ENCODE measurements around the gene TIFAB.
A peak's percentile ranks its signal among the peaks of the same experiment; 100 is the strongest.

The TIFAB gene

DNA sequence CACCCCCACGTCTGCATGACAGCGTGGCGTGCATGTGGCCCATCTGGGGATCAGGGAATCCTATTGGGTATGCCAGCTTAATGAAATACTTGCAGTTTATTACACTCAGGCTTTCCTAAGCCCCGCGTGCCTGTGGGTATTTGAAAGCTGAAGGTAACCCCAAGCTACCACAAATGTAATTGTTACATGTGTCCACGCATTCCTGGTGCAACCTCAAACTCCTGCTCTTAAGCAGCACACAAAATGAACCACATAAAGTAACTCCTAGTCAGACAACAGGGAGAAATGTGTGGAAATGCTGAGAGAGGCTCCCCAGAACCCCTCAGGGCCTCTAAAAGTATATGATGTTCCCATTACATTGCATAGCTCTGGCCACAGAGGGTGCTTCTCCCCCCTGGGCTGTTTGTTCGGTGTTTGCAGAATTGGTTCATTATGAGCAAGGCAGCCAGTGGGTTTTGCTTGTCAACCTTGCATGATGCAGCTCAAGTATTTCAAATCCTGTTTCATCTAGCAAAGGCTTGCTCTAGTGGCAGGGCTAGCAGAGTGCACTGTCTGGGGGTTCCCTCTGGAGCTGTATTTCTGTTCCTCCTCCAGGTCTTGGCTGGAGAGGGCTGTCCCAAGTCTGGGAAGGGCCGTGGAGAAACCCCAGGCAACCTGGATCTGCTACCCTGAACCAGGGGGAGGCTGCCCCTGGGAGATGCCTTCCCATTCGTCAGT, 3.2 kb downstream of the TIFAB start:
- no peak overlapping the region for H3K27ac ChIP-seq (ENCODE audit: insufficient read depth in 1 of 2, low read depth in 1 of 2, low read length in 2 of 2, poor library complexity in 1 of 2, severe bottlenecking in 2 of 2)
- POLR2A ChIA-PET: no interaction called here
- peaks cover 0 to 52% (median 23%) of the 10 kb centered on the region in 4 experiments for H3K4me1 ChIP-seq (ENCODE audit: control extremely low read depth in 1 of 4, control insufficient read depth in 4 of 4, insufficient read depth in 4 of 4, low read length in 3 of 4)
- 100% methylated on average over 7 of the region's 9 CpGs for WGBS (ENCODE audit: insufficient coverage)
- CTCF ChIA-PET: interaction anchor here (0.6 to 17.8 kb wide), 6 partner anchors 9 to 100 kb away, joined by 3 to 307 read pairs (median 4); partner anchors contain the start of gene TIFAB
- H3K36me3 ChIP-seq (ENCODE audit: control insufficient read depth in 4 of 4, insufficient read depth in 4 of 4, low read length in 3 of 4): no peaks in the 10 kb centered on the region
- H3K4me3 ChIP-seq (ENCODE audit: control insufficient read depth in 1 of 7, extremely low read depth in 1 of 7, insufficient read depth in 4 of 7, low read depth in 2 of 7, low read length in 6 of 7): no peak overlapping the region
- no peaks in the 10 kb centered on the region for H3K27me3 ChIP-seq (replicated peaks in 2 of 5; ENCODE audit: control insufficient read depth in 4 of 5, insufficient read depth in 5 of 5, low read length in 4 of 5)
- no peak for DNase-seq
- no peaks in the 10 kb centered on the region for H3K9me3 ChIP-seq (ENCODE audit: control extremely low read depth in 1 of 5, control insufficient read depth in 4 of 5, insufficient read depth in 2 of 5, low read depth in 1 of 5, low read length in 4 of 5)

DNA sequence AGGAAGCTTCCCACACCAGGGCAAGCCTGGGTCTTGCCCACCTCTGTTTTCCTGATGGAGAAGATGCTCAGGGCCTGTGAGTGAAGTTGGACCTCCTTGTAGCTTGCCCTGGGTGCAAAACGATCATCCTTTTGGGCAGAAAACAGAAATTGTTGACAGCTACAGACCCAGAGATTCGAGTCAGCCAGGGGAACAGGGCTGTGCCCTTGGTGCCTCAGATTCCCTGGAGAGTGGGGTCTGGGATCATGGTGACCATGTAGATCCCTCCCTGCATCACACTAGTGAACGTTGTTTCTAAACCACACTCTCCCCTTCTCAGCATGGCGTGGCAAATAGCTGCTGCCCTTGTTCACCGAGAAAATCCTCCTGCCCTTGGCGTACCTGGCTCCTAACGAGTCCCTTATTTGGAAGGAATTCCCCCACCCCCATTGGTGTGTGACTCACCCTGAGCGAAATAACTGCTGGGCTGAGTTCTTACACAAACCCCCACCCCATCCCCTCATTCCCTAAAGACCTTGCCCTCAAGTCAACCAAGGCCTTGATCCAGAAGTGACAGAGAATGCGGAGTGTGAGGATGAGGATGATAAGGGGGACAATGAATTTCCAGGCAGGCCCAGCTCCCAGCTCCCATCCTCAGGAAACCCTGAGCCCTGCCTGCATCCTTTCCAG, 3.9 kb downstream of the TIFAB start:
- no peak for DNase-seq
- Histone ChIP-seq H3K27me3 (replicated peaks in 2 of 5; ENCODE audit: control insufficient read depth in 4 of 5, insufficient read depth in 5 of 5, low read length in 4 of 5) (no peaks in the 10 kb centered on the region), H3K27ac (ENCODE audit: insufficient read depth in 1 of 2, low read depth in 1 of 2, low read length in 2 of 2, poor library complexity in 1 of 2, severe bottlenecking in 2 of 2) (no peak overlapping the region), H3K9me3 (ENCODE audit: control extremely low read depth in 1 of 5, control insufficient read depth in 4 of 5, insufficient read depth in 2 of 5, low read depth in 1 of 5, low read length in 4 of 5) (no peaks in the 10 kb centered on the region), H3K4me1 (ENCODE audit: control extremely low read depth in 1 of 4, control insufficient read depth in 4 of 4, insufficient read depth in 4 of 4, low read length in 3 of 4) (peaks cover 0 to 58% (median 26%) of the 10 kb centered on the region in 4 experiments), H3K36me3 (ENCODE audit: control insufficient read depth in 4 of 4, insufficient read depth in 4 of 4, low read length in 3 of 4) (no peaks in the 10 kb centered on the region), H3K4me3 (ENCODE audit: control insufficient read depth in 1 of 7, extremely low read depth in 1 of 7, insufficient read depth in 4 of 7, low read depth in 2 of 7, low read length in 6 of 7) (no peak overlapping the region)
- ChIA-PET POLR2A (no interaction called here), CTCF (interaction anchor here (0.6 to 17.8 kb wide), 5 partner anchors 10 to 111 kb away, joined by 3 to 307 read pairs (median 4); partner anchors contain the start of gene TIFAB)
- 95% methylated on average over 7 of the region's 9 CpGs for WGBS (ENCODE audit: insufficient coverage)

DNA sequence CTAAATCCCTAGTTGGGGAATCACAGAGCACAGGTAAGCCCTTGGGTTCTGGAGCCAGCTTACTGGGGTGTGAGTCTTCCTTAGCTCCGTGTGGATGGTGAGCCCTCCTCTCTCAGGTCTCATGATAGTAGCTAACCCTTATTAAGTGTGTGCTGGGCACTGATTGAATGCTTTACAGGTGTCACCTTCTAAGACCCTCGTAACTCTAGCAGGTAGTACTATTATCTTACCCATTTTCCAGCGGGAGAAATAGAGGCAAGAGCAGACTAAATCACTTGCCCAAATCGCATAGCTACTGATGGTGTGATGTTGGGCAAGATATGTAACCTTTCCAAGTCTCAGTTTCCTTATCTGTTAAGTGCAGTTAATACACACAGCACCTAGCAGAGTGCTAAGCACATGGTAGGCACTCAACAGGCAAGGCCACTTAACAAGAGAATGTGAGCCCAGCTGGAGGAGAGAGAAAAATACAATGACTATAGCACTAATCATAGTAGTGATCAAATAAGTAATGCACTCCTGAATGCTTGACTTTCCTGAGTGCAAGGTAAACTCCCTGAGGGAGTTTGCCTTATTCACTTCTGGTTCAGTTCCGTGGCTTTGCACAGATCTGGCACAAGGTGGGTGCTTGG, 4.7 kb downstream of the TIFAB start, which contains the start of gene DCANP1:
TSS of gene DCANP1 (minus strand) at position 51 of the 632 bp plus-strand sequence. CDS start 240 bp downstream, outside the sequence.
- no peak within 1 kb of the TSS for H3K4me3 ChIP-seq (ENCODE audit: control insufficient read depth in 1 of 7, extremely low read depth in 1 of 7, insufficient read depth in 4 of 7, low read depth in 2 of 7, low read length in 6 of 7)
- no peaks in the 10 kb centered on the region for H3K9me3 ChIP-seq (ENCODE audit: control extremely low read depth in 1 of 5, control insufficient read depth in 4 of 5, insufficient read depth in 2 of 5, low read depth in 1 of 5, low read length in 4 of 5)
- CTCF ChIA-PET: interaction anchor here (1.5 to 17.8 kb wide), 7 partner anchors 9 to 112 kb away, joined by 4 to 307 read pairs (median 6); partner anchors contain the start of gene TIFAB
- no peaks in the 10 kb centered on the region for H3K27me3 ChIP-seq (replicated peaks in 2 of 5; ENCODE audit: control insufficient read depth in 4 of 5, insufficient read depth in 5 of 5, low read length in 4 of 5)
- H3K36me3 ChIP-seq (ENCODE audit: control insufficient read depth in 4 of 4, insufficient read depth in 4 of 4, low read length in 3 of 4): no peaks in the 10 kb centered on the region
- WGBS (ENCODE audit: insufficient coverage): 76% methylated on average over 2 of the region's 5 CpGs
- no peak within 1 kb of the TSS for H3K27ac ChIP-seq (ENCODE audit: insufficient read depth in 1 of 2, low read depth in 1 of 2, low read length in 2 of 2, poor library complexity in 1 of 2, severe bottlenecking in 2 of 2)
- H3K4me1 ChIP-seq (ENCODE audit: control extremely low read depth in 1 of 4, control insufficient read depth in 4 of 4, insufficient read depth in 4 of 4, low read length in 3 of 4): peaks cover 0 to 60% (median 32%) of the 10 kb centered on the region in 4 experiments
- POLR2A ChIA-PET: interaction anchor here (0.5 kb wide), 1 partner anchor 9 kb away, joined by 3 read pairs; no protein-coding TSS in a partner anchor
- no peak for DNase-seq

DNA sequence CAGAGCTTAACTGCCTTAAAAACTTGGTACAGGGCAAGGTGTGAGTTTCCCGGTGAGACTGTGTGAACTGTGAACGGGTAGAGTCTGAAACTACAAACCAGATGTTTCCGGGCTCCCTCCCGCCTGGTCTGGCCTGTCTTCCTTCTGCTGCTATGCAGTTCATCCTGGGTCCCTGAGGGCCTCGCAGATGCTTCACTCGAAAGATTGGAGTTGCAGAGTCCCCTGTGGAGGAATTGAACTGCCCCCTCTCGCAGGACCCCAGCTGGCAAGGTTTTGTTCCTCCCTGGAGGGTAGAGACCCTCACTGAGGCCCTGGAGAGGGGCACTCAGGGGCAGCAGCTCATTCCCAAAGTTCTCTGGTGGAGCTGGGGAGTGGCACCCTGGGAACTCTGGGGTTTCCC, 5.5 kb downstream of the TIFAB start:
- H3K9me3 ChIP-seq (ENCODE audit: control extremely low read depth in 1 of 5, control insufficient read depth in 4 of 5, insufficient read depth in 2 of 5, low read depth in 1 of 5, low read length in 4 of 5): no peaks in the 10 kb centered on the region
- POLR2A ChIA-PET: interaction anchor here (0.5 kb wide), 1 partner anchor 10 kb away, joined by 3 read pairs; no protein-coding TSS in a partner anchor
- H3K4me1 ChIP-seq (ENCODE audit: control extremely low read depth in 1 of 4, control insufficient read depth in 4 of 4, insufficient read depth in 4 of 4, low read length in 3 of 4): peaks cover 0 to 60% (median 38%) of the 10 kb centered on the region in 4 experiments
- 93% methylated on average over 7 of the region's 7 CpGs for WGBS (ENCODE audit: insufficient coverage)
- CTCF ChIA-PET: interaction anchor here (1.2 to 17.8 kb wide), 8 partner anchors 9 to 113 kb away, joined by 3 to 307 read pairs (median 6); partner anchors contain the start of gene TIFAB
- no peak overlapping the region for H3K4me3 ChIP-seq (ENCODE audit: control insufficient read depth in 1 of 7, extremely low read depth in 1 of 7, insufficient read depth in 4 of 7, low read depth in 2 of 7, low read length in 6 of 7)
- H3K27me3 ChIP-seq (replicated peaks in 2 of 5; ENCODE audit: control insufficient read depth in 4 of 5, insufficient read depth in 5 of 5, low read length in 4 of 5): no peaks in the 10 kb centered on the region
- H3K36me3 ChIP-seq (ENCODE audit: control insufficient read depth in 4 of 4, insufficient read depth in 4 of 4, low read length in 3 of 4): no peaks in the 10 kb centered on the region
- no peak overlapping the region for H3K27ac ChIP-seq (ENCODE audit: insufficient read depth in 1 of 2, low read depth in 1 of 2, low read length in 2 of 2, poor library complexity in 1 of 2, severe bottlenecking in 2 of 2)
- DNase-seq: peak in 2 of 3 donors; percentile 55 to 68

DNA sequence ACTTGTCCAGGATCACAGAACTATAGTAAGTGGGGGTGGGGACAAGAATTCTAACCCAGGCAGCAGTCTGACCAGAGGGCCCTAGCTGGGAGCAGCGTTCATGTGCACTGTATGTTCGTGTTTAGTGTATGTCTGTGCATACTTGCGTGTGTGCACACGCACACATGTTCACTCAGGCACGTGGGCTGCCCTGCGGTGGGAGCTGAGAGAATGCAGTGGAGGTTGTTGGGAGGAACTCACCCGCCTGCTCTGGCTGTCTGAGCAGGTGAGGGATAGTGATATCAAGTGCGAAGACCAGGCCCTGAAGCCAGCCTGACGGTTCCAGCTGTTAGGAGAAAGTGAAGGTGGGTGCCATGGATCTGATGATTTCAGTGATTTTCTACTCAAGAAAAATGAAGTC, 5.9 kb downstream of the TIFAB start:
- peaks cover under 1 to 64% (median 42%) of the 10 kb centered on the region in 4 experiments for H3K4me1 ChIP-seq (ENCODE audit: control extremely low read depth in 1 of 4, control insufficient read depth in 4 of 4, insufficient read depth in 4 of 4, low read length in 3 of 4)
- CTCF ChIA-PET: interaction anchor here (1.2 to 17.8 kb wide), 8 partner anchors 8 to 113 kb away, joined by 3 to 307 read pairs (median 6); partner anchors contain the start of gene TIFAB
- 88% methylated on average over 9 of the region's 9 CpGs for whole genome bisulfite sequencing (ENCODE audit: insufficient coverage)
- H3K27me3 ChIP-seq (replicated peaks in 2 of 5; ENCODE audit: control insufficient read depth in 4 of 5, insufficient read depth in 5 of 5, low read length in 4 of 5): no peaks in the 10 kb centered on the region
- DNase-seq: no peak
- POLR2A ChIA-PET: no interaction called here
- no peak overlapping the region for H3K4me3 ChIP-seq (ENCODE audit: control insufficient read depth in 1 of 7, extremely low read depth in 1 of 7, insufficient read depth in 4 of 7, low read depth in 2 of 7, low read length in 6 of 7)
- no peaks in the 10 kb centered on the region for H3K36me3 ChIP-seq (ENCODE audit: control insufficient read depth in 4 of 4, insufficient read depth in 4 of 4, low read length in 3 of 4)
- no peaks in the 10 kb centered on the region for H3K9me3 ChIP-seq (ENCODE audit: control extremely low read depth in 1 of 5, control insufficient read depth in 4 of 5, insufficient read depth in 2 of 5, low read depth in 1 of 5, low read length in 4 of 5)
- H3K27ac ChIP-seq (ENCODE audit: insufficient read depth in 1 of 2, low read depth in 1 of 2, low read length in 2 of 2, poor library complexity in 1 of 2, severe bottlenecking in 2 of 2): no peak overlapping the region

DNA sequence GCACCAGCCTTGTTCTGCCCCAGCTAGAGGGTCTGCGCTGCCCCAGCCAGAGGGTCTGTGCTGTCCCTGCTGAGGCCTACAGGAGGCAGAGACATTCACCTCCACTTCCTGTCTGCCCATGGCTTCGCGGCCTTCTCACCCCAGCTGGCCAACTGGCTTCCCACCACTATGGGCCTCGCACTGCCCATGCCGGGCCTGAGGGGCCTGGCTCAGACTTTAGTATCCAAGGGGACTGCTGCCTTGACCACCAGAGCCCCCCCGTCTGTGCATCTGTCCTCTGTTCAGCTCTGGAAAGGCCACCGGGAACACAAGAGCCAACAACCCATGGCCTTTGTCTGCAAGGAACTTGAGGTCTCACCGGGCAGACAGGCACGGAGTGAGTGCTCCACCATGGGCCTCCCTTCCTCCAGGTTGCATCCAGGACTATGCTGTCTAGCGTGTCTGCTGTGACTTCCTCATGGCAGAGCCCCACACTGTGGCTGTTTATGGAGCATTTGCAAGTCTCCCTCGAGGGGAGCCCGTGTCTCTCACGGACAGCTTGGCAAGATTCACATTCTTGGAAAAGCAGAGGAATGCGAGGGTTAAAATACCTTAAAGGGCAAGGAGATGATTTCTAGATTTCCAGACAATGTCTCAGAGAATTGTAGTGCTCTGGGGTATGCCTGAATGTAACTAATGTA, 6.7 kb downstream of the TIFAB start:
- Histone ChIP-seq H3K27ac (ENCODE audit: insufficient read depth in 1 of 2, low read depth in 1 of 2, low read length in 2 of 2, poor library complexity in 1 of 2, severe bottlenecking in 2 of 2) (no peak overlapping the region), H3K9me3 (ENCODE audit: control extremely low read depth in 1 of 5, control insufficient read depth in 4 of 5, insufficient read depth in 2 of 5, low read depth in 1 of 5, low read length in 4 of 5) (no peaks in the 10 kb centered on the region), H3K4me1 (ENCODE audit: control extremely low read depth in 1 of 4, control insufficient read depth in 4 of 4, insufficient read depth in 4 of 4, low read length in 3 of 4) (peaks cover 3 to 72% (median 48%) of the 10 kb centered on the region in 4 experiments), H3K27me3 (replicated peaks in 2 of 5; ENCODE audit: control insufficient read depth in 4 of 5, insufficient read depth in 5 of 5, low read length in 4 of 5) (no peaks in the 10 kb centered on the region), H3K36me3 (ENCODE audit: control insufficient read depth in 4 of 4, insufficient read depth in 4 of 4, low read length in 3 of 4) (no peaks in the 10 kb centered on the region), H3K4me3 (ENCODE audit: control insufficient read depth in 1 of 7, extremely low read depth in 1 of 7, insufficient read depth in 4 of 7, low read depth in 2 of 7, low read length in 6 of 7) (no peak overlapping the region)
- 86% methylated on average over 14 of the region's 14 CpGs for WGBS (ENCODE audit: insufficient coverage)
- ChIA-PET CTCF (interaction anchor here (1.2 to 17.8 kb wide), 6 partner anchors 13 to 105 kb away, joined by 3 to 307 read pairs (median 4); partner anchors contain the start of gene TIFAB), POLR2A (interaction anchor here (0.6 kb wide), 1 partner anchor 109 kb away, joined by 3 read pairs; no protein-coding TSS in a partner anchor)
- no peak for DNase-seq
